Activated T-cell treated with anti-CD3 and anti-CD28 coated beads for 24 hours (primary cell): ENCODE data around the gene WDR72.
"Not testable (repeated sequence)": the region's sequence is repeated elsewhere in the genome, so short reads cannot be mapped to it uniquely, and the experiment has no call there.

Experiments
- DNase-seq: peaks from one replicate; pipeline ENCODE4 v3.0.0-alpha.2; 2020; ENCODE audit warnings: low read depth

Gene WDR72

DNA sequence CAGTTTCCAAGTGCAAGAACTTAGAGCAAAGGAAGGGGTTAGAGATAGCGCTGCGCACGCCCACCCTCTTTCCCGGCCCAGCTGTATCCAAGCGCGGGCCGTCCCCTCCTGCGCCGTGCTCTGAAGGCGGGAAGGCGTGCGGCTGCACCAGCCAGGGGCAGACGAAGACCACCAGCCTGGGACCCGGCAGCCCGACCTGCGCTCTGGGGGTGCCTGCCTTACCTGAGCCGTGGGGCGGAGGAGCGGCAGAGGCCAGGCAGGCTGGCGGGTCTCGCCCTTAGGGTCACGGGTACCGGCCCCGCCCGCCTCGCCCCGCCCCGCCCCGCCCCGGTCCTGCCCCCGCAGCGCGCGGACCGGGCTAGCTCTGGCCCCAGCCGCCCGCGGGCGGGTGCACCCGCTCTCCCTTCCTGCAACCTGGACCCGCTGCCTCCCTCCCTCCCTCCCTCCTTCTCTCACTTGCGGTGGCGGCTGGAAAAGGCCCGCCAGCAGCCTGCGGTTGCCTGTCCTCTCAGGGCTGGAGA lies at the start of gene WDR72:
Gene WDR72, minus strand, starts transcription at position 253 of the 521 bp plus-strand sequence. CDS start 26,514 bp downstream, outside the sequence.
- no peak for DNase-seq

DNA sequence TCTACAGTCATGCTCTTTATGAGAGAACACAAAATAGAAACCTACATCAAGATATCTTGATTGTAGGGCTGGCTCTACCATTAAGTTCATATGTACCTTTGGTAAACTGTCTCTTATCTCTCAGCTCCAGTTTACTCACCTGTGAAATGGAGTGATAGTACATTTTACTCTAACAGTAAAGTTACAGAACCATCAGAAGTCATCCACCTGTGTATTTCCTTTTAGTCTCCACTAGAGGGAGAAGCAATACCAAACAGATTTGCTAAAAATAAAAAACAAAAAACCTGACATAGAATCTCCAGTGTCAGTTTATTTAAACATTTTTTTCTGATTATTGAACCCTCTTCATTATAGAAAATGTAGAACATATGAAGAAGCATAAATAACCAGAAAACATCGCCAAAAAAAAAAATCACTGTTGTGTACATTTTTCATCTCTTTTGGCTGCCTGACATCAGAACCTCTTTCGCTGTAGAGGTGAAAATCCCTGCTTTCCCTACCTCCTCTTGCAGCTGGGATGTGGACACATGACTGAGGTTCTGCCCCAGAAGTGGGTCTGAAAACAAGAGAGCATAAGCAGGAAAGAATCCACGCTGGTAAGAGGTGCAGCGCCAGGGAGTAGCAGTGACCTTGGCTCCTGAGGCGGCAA lies 48.7 kb upstream of the WDR72 start:
- DNase-seq = no peak

DNA sequence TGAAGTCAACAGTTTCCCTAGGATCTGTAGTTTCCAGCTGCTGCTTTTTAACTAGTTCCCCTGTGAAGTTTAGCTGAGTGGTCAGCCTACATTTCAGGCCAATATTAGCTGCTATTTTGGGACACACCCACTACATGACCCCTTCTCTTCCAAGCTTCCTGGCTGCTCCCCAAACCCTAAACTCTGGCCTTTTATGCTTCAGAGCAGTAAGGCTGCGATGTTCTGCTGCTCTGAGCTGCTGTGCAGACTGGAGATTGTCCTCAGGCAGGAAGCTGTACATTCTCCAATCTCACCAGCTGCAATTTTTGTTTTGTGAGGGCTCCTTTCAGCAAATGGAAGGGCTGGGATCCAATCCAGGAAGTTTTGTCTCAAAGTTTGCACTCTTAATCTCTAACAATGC lies 48.0 kb upstream of the WDR72 start:
- no peak for DNase-seq

DNA sequence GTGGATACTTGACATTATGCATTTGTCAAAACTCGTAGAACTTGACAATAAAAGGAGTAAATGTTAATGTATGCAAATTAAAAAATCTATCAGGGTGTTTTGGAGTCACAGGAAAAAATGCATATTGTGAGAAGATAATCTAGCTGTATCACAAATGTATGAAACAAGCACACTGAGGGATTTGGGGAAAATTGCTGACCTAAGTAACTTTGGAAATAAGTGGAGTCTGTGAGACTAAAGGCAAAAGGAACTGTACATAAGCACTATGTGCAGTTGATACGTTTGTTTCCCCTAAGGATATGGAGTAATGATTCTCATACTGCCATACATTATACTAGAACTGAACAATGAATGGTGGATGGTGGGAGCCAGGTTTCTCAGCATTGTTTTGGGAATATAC lies 43.2 kb upstream of the WDR72 start:
- no peak for DNase-seq

DNA sequence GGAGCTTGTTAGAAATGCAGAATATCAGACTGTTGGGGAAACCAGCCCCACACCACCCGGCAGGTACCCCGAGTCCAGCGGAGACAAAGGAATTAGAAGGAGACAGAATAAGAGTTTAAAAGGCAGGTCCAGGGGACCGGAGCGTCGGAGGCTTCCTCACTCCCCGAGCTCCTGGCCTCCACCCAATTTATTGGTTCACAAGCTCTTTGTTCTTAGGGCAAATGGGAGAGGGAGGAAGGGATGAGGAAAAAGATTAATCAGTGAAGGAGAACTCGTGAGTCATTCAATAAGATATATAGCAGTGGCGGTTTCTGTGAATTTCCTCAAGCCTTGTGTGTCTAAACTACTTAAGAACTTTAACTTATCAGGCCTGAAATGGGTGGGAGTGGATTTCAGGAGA lies 32.1 kb upstream of the WDR72 start:
- DNase-seq = no peak

DNA sequence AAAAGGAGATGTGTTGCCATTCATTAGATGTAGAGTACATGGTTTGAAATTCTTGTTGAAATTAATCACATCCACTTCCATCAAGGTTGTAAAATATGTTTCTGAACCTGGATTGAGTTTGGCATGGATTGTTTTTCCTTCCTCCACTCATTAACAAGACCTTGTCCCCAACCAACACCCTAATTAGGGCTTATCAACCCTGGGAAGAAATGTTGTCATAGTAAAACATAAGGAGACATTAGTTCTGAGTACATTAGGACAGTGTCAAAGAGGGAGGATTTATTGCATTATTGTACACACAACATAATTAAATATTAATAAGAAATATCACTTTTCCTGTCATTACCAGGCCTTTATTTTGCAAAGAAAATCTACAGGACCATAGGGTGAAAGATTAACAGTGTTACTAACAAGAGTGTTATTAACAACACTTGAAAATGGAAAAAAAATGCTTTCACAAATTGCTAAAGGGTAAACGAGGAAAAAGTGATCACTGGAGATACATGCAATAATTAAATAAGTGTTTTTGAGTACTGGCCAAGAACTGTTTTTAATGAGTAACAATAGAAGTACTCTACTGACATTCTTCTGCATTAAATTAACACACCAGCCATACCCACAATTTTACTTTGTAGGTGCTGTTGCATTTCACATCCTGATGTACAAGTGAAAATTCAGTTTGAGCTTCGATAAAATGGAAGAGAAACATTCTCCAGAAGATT lies 30.4 kb upstream of the WDR72 start:
- no peak for DNase-seq

DNA sequence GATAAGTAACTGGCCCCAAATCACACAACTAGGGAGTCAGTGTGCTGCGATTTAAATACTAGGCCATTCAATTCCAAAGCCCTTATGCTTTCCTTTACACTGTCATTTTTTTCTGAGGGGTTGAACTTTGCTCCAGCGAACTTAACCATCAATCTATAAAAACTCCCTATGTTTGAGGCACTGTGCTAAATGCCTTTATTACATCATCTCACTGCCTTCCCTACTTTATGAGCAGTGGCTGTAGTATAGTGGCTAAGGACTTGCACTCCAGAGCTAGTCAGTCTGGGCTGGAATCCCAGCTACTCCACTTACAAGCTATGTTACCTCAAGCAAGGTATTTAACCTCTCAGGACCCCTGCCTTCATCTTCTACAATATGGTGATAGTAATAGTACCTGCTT lies 26.9 kb upstream of the WDR72 start:
- DNase-seq = no peak

DNA sequence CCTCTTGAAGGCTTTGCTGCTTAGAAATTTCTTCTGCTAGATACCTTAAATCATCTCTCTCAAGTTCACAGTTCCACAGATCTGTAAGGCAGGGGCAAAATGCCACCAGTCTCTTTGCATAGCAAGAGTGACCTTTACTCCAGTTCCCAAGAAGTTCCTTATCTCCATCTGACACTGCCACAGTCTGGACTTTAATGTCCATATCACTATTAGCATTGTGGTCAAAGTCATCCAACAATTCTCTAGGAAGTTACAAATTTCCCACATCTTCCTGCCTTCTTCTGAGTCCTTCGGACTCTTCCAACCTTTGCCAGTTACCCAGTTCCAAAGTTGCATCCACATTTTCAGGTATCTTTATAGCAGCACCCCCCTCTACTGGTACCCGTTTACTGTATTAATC lies 25.8 kb upstream of the WDR72 start:
- not testable (repeated sequence) for DNase-seq

DNA sequence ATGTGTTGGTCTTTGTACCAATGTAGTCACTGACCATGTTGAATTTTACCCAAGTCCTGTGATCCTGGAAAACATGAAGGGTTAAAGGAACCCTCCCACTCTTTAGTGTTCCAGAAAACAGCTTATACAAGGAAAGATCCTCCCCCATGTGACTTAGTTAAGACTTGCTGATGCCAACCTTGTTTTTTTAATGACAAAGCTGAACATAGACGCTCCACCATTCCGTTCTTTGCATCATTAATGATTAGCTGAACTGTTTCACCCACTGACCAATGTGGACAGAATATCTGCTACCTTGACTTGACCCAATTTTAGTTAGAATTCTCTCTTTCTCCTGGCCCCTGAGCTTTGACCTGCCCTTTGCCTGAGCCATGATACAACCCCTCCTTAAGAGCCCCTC lies 3.5 kb upstream of the WDR72 start:
- no peak for DNase-seq

DNA sequence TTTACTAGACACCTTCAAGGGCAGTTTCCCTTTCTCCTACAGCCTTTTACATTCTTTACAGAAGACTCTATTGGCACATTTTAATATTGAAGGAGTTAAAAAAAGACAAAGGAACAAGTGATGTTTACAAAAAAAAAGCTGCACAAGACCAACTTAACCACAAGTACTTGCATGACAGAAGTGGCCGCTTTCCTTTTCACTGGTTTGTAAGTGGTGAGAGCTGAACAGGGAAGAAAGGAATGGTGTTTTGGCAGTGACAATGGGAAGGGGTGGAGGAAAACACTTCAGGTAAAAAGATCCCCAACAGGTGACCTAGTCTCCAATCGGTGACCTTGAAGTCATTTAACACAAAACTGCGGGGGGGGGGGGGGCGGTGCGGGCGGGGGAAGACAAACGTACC lies 1.1 kb downstream of the WDR72 start:
- no peak for DNase-seq

DNA sequence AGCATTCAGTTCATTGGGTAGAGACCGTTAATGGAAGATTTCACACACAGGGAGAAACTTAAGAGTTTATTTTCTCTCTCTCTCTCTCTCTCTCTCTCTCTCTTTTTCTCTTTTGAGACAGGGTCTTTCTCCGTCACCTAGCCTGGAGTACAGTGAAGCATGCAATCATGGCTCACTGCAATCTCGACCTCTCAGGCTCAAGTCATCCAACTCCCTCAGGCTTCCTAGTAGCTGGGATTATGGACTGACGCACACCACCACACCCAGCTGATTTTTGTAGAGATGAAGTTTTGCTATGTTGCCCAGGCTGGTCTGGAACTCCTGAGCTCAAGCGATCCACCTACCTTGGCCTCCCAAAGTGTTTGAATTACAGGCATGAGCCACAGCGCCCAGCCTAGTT lies 1.6 kb downstream of the WDR72 start:
- DNase-seq = no peak

DNA sequence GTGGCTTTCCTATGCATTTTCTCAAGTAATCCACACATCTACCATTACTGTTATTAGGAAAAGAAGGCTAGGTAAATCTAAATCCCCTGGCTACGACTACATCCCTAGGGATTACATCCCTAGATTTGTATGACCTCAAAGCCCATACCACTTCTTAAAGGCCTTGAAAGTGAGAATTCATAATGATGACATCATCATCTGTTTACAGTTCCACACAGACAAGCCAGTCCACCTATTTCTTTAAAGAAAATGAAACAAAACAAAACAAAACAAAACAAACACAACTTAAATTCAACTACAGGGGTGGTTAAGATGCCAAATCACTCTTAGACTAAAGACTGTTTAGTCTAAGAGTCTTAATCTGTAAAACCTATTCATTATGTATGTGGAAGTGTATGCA lies 5.7 kb downstream of the WDR72 start:
- no peak for DNase-seq

DNA sequence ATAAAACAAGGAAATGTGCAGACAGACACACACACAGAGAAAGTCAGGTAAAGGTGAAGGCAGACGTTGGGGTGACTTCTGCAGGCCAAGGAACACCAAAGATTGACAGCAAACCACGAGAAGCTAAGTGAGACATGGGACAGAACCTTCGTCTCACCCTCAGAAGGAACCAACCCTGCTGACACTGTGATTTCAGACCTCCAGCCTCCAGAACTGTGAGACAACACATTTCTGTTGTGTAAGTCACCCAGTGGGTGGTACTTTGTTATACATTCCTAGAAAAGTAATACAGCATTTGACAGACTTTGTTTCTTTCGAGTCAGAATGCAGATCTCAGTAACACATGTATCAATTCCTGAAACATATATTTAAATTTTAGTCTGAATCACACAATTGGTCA lies 7.1 kb downstream of the WDR72 start:
- DNase-seq = no peak

DNA sequence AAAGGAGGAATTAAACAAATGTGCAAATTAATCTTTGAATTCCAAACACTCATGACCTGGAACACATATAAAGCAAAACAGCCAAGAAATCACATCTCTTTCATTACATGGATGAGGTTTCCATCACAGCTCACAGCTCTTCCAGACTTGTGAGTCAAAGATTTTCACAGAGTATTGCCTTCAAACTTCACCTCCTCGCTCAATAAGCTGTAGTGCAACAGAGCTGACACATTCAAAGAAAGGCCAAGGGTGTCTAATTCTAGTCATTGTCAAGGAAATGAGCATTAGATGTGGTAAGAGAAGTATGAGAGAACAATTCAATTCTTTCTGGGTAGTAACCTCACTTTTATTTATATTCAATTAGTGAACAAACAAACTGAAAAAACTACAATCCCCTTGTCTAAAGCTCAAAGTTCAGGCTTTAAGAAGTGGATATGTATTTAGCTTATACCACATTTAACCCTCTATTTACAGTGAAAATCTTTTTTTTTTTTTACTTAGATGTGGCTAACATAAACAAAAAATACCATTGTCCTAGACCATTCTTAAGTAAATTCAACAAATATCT lies 11.9 kb downstream of the WDR72 start:
- DNase-seq = no peak

DNA sequence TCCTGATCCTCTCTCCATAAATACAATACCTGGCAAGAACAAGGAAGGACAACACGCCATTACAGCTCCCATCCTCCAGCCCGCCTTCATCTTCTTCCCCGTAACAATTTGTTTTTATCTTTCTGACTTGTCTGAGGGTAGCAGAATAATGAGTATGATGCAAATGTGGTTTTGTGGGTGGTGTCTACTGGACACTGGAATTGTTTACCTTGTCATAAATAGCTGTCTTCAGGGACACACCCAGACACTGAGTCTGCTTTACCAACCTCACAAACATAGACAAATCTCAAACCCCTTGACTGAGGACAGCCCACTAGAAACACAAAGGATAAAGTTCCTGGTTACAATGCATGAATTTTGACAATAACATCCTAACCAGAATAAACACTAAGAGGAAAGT lies 13.4 kb downstream of the WDR72 start:
- no peak for DNase-seq

DNA sequence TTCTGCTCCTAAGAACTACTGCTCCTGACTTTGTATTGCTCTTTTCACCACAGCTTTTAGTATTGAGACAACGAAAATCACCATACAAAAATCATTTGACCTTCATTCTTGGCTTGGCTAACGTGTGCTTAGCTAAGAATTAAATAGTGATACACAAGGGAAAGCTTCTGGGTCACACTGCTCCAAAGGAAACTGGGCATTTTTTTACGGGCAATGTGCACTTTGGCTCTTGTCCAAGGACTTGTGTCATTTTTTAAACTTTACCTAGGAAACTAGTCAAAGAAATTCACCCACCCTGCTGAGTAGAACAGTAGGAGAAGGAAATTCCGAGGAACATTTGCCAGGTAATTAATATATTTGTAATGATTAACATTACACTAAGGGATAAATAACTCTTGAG lies 19.8 kb downstream of the WDR72 start:
- no peak for DNase-seq

DNA sequence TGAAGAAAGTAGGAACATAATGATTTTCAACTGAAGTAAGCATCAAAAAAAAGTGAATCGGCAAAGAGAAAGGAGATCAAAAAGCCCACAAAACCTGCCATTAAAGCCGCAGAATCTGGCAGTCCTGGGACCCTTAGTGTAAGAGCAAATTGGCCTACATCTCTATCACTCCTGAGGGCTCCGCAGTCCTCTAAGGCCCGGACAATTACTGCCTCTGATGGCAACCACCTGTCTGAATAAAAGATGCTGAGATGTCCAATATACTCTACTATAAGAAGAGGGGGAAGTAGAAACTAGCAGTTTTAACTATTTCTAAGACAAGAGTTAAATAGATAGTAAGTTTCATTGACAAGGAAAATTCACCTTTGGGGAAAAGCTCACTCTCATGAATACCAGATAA lies 20.3 kb downstream of the WDR72 start:
- DNase-seq = no peak

DNA sequence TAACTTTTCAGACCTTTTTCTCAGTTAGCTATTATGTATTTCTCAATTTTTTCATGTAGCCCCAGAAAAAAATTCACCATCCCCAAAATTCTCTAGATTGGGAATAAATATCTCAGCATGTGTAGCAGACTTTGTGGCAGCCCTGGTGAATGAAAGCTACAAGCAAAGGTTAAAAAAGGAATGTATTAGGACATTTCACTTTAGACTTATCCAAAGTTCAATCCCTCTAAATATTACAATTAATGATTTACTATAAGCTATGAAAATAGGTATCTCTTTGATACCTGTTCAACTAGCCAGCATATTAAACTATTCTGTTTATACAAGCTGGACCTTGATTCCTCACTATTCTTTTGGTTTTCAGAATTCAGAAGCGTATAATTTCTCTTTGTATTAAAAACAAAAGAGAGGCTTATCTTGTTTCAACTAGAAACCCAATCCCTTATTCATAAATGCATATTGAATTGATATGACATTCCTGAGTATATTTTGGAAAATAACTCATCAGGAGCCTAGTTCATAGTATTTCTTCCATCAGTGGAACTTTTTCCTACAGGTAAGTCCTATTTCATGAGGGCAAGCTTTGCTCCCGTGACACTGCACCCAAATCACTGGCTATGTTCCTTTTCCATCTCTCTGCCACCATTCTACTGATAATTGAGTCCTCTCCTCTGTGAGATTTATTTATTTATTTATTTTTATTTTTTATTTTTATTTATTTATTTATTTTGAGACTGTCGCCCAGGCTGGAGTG lies 38.0 kb downstream of the WDR72 start:
- DNase-seq = no peak

DNA sequence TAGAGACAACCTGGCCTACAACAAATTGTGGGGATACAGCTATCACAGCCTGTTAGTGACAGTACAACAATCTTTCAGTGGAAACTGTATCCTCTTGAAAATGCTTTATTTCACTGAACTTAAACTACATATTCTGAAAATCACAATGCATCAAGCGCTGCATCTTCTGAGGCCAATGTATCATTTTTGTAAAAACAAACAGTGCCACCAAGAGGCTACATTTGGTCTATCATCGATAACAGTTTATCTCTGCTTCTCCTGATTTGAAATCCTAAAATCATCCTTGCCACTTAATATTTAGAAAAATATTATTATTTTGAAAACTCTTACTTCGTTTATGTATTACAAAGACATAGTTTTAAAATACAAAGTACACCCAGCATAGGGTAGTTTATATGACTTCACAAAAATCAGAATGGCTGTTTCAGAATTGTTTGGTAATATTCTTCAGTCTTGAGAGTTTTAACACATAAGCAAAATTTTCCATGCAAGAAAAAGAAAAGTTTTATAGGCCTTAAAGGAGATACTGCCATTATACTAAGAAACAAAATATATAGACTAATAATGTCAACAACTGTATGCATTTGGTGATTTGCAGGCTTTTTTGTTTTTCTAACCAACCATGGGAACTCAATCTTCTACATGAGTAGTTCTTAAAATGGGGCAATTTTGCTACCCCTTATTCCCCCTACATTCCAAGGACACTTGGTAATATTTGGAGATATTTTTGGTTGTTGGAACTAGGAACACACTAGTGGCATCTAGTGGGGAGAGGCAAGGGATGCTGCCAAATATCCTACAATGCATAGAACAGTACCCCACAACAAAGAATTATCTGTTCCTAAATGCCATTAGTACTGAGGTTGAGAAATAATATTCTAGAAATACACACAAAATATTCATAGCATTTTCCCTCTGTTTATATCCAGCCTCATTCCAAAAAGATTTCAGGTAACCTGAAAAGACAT lies 42.3 kb downstream of the WDR72 start:
- DNase-seq = no peak

DNA sequence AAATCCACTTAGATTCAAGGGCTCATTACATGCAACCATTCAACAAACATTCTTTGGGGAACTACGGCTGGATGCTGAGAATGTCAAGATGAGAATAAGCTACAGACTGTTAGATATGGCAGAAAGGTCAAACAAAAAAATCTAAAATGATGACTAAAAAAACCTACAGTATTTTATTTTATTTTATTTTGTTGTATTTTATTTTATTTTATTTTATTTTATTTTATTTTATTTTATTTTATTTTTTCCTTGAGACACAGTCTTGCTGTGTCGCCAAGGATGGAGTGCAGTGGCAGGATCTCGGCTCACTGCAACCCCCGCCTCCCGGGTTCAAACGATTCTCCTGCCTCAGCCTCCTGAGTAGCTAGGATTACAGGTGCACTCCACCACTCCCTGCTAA lies 46.2 kb downstream of the WDR72 start:
- no peak for DNase-seq

DNA sequence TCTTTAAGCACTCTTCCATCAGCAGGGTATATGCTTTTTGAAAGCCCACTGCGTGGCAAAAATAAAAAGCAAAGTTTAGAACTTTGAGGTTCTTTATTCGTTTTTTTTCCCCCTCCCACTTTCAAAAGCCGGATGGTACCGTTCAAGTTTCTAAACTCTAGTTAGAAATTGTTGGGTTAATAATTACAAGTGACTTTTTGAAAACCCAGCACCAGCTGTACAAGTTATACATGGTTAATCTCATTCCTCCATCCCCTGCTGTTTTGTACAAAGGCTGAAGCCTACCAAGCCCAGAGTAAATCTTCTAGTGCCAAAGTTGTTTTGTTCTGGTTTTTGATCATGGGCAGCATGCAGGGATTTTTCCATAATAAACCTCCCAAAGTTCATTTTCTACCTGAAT lies 48.6 kb downstream of the WDR72 start:
- no peak for DNase-seq

DNA sequence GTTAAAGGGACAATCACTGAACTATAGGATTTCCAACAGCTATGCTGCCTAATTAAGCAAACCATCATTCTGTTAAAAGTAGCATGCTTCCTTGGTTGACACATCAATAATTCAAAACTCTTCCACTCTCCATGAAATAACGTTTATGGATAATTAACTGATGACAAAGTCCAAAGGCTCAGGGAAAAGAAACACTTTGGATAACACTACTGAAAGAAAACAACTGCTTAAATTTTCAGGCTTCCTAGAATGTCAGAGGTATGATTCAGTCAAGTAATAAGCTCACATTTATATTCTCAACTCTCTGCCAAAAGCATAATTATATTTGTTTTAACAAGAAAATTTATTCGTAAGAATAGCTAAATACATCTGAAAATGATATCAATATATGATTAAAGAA lies 49.6 kb downstream of the WDR72 start:
- DNase-seq = no peak
